GM19452 (cell line): Measurements from ENCODE around the gene LCN2.

Source experiments
- ATAC-seq: cut with Tn5 transposase; IDR thresholded peaks from one replicate; pipeline ENCODE4 v1.9.1; 2021; ENCODE audit not compliant: unreplicated experiment

Gene LCN2

GRCh38 chr9:128192601-128193371 lies 43.5 kb downstream of the LCN2 start:
- no peak for ATAC-seq

- no peak for ATAC-seq
Observed at GRCh38 chr9:128193469-128194096, 44.3 kb downstream of the LCN2 start.

- ATAC-seq, result no peak
Observed at GRCh38 chr9:128201441-128202369, 52.5 kb downstream of the LCN2 start.

DNA sequence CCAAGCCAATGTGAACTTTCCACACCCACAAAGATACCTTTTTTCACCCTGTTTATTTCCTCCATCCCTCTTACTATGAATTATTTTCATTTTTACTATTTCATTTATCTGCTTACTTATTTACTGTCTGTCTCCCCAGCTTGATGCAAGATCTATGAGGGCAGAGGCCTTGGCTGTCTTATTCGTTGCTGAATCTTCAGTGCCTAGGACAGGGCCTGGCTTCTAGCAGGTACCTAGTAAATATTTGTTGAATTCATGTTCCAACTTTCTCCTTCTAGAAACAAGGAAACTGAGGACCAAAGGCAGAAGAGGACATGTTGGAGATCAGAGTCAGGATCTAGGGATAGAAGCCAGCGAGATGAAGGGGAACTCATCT lies 53.4 kb downstream of the LCN2 start:
- ATAC-seq, result peak; percentile 18
